Testis (tissue), 2 donors: ENCODE results near the gene SNX32.

Experiments used
- CTCF ChIP-seq, 3 experiments: fragments of 450-650 bp in 2 of 3; fragments of 200-600 bp in 1 of 3; sonication (generic) in 1 of 3; IDR thresholded peaks; one replicate each; pipeline ENCODE4 v1.5.1; 2016 to 2019; ENCODE audit warnings: antibody characterized with exemption in 3 of 3, mild to moderate bottlenecking in 2 of 3, moderate library complexity in 1 of 3
- POLR2A ChIP-seq: fragments of 450-650 bp; IDR thresholded peaks from one replicate; pipeline ENCODE4 v1.6.1; 2017; ENCODE audit warnings: antibody characterized with exemption, mild to moderate bottlenecking, moderate library complexity

- TF ChIP-seq CTCF (IDR thresholded peaks at IDR 0.05) (no peak), POLR2A (no peak)
These were observed 28.5 kb downstream of the SNX32 start for GRCh38 chr11:65862191-65862735.
